ENCODE data around the gene DOCK10. TPM values are rescaled to one million over a fixed set of nuclear protein-coding genes. Genes with fewer than 3 reads are reported as not detected.
"Not testable (repeated sequence)": the region's sequence is repeated elsewhere in the genome, so short reads cannot be mapped to it uniquely, and the experiment has no call there.

Gene DOCK10
- total RNA-seq, 2 experiments from 2014 or later = 40.8 to 68.2 TPM

DNA sequence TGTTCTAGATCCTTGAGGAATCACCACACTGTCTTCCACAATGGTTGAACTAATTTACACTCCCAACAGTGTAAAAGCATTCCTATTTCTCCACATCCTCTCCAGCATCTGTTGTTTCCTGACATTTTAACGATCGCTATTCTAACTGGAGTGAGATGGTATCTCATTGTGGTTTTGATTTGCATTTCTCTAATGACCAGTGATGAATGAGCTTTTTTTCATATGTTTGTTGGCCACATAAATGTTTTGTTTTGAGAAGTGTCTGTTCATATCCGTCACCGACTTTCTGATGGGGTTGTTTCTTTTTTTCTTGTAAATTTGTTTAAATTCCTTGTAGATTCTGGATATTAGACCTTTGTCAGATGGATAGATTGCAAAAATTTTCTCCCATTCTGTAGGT lies 5.2 kb upstream of the DOCK10 start:
- H3K4me2 ChIP-seq (ENCODE audit: low read length); H3K9me3 ChIP-seq (ENCODE audit: low read length); H3K4me3 ChIP-seq (ENCODE audit: low read depth, low read length, poor library complexity, severe bottlenecking); H3K36me3 ChIP-seq (ENCODE audit: insufficient read depth, low read length); DNase-seq (ENCODE audit: low spot score); H3K27ac ChIP-seq (ENCODE audit: low read depth, low read length, poor library complexity, severe bottlenecking); H3K9me2 ChIP-seq (ENCODE audit: insufficient read depth, low read length); H2AFZ ChIP-seq (ENCODE audit: low read length); H3K4me1 ChIP-seq (ENCODE audit: insufficient read depth, low read length, poor library complexity, severe bottlenecking); POLR2A ChIA-PET; intact Hi-C loops (cut with micrococcal nuclease; ENCODE audit: unreplicated experiment); H4K20me1 ChIP-seq (ENCODE audit: insufficient read depth, low read length); CTCF ChIA-PET (ENCODE audit: unreplicated experiment); BruUV-seq (replicated peaks); H3K79me2 ChIP-seq (ENCODE audit: insufficient read depth, low read depth, low read length): not testable (repeated sequence)

DNA sequence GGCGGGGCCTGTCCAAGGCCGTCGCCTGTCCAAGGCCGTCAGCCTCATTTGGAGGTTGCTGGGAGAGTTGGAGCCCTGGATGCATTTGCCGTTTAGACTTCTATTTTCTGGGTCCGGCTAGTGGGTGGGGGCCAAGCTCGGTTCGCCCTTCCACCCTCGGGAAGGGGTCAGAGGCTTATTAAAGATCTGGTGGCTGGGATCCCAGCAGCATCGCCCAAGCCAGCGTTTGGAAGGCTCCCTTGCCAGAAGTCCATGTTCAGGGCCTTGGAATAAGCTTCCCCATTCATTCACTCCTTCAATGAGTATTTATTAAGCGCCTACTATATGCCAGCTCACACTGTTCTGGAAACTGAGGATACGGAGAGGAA lies 516 bp upstream of the DOCK10 start:
- Histone ChIP-seq H3K79me2 (ENCODE audit: insufficient read depth, low read depth, low read length) (peaks cover 7% of the 10 kb centered on the region; the same call in 1 of the 2 replicates), H3K36me3 (ENCODE audit: insufficient read depth, low read length) (no peaks in the 10 kb centered on the region), H3K27ac (ENCODE audit: low read depth, low read length, poor library complexity, severe bottlenecking) (no peak overlapping the region), H3K4me3 (ENCODE audit: low read depth, low read length, poor library complexity, severe bottlenecking) (peak overlapping the region; percentile 85), H4K20me1 (ENCODE audit: insufficient read depth, low read length) (no peaks in the 10 kb centered on the region), H3K9me2 (ENCODE audit: insufficient read depth, low read length) (no peaks in the 10 kb centered on the region), H3K9me3 (ENCODE audit: low read length) (no peaks in the 10 kb centered on the region), H3K4me2 (ENCODE audit: low read length) (peak overlapping the region; percentile 93), H3K4me1 (ENCODE audit: insufficient read depth, low read length, poor library complexity, severe bottlenecking) (peaks cover 17% of the 10 kb centered on the region), H2AFZ (ENCODE audit: low read length) (peak overlapping the region; percentile 80; the same call in 1 of the 2 replicates)
- TF ChIP-seq, protein P1, sequence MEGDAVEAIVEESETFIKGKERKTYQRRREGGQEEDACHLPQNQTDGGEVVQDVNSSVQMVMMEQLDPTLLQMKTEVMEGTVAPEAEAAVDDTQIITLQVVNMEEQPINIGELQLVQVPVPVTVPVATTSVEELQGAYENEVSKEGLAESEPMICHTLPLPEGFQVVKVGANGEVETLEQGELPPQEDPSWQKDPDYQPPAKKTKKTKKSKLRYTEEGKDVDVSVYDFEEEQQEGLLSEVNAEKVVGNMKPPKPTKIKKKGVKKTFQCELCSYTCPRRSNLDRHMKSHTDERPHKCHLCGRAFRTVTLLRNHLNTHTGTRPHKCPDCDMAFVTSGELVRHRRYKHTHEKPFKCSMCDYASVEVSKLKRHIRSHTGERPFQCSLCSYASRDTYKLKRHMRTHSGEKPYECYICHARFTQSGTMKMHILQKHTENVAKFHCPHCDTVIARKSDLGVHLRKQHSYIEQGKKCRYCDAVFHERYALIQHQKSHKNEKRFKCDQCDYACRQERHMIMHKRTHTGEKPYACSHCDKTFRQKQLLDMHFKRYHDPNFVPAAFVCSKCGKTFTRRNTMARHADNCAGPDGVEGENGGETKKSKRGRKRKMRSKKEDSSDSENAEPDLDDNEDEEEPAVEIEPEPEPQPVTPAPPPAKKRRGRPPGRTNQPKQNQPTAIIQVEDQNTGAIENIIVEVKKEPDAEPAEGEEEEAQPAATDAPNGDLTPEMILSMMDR (conservative IDR thresholded peaks at IDR 0.05; ENCODE audit: low read length) = no peak
- TF ChIP-seq EZH2phosphoT487 (IDR thresholded peaks at IDR 0.05; ENCODE audit: borderline replicate concordance, low read depth, low read length) = no peak
- BruUV-seq (replicated peaks) = no TSS peak
- CTCF ChIA-PET (ENCODE audit: unreplicated experiment) = no interaction called here
- intact Hi-C loops (cut with micrococcal nuclease; ENCODE audit: unreplicated experiment) = no loop called here
- DNase-seq (ENCODE audit: low spot score) = no peak
- POLR2A ChIA-PET = interaction anchor here (0.5 to 2.3 kb wide), 5 partner anchors 10 to 681 kb away, joined by 3 to 10 read pairs (median 4); no protein-coding TSS in a partner anchor

DNA sequence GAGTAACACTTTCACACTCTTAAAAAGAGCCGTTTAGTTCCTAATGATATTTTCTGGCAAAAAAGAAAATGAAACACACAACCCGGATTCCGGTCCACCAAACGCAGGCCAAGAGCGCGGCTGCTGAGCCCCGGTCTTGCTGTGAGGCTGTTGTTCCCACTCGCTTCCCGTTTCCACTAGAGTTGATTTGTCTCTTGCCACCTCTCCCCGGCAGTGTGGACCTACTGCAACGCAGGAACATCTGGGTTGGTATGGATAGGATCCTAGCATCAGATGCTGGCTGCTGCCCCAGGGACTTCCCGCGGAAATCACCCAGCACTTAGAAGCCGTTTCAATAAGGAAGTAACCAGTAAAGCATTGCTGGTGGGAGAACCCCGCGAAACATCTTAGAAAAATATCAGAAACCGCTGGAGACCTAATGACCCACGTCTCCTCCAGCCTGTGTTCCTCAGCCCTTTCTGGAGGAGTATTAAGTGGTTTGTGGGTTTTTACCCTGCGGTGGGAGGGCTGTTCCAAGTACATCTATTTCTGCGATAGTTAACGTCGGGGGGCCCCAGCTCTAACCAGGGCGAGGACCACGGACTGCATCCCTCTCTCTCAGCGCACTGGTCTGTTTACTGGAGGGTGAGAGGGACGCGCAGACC lies 939 bp downstream of the DOCK10 start:
- Histone ChIP-seq H3K9me3 (ENCODE audit: low read length) (no peaks in the 10 kb centered on the region), H2AFZ (ENCODE audit: low read length) (peak overlapping the region; percentile 80), H3K4me3 (ENCODE audit: low read depth, low read length, poor library complexity, severe bottlenecking) (peak overlapping the region; percentile 85), H4K20me1 (ENCODE audit: insufficient read depth, low read length) (no peaks in the 10 kb centered on the region), H3K27ac (ENCODE audit: low read depth, low read length, poor library complexity, severe bottlenecking) (peak overlapping the region; percentile 51), H3K4me2 (ENCODE audit: low read length) (peak overlapping the region; percentile 93), H3K36me3 (ENCODE audit: insufficient read depth, low read length) (no peaks in the 10 kb centered on the region), H3K79me2 (ENCODE audit: insufficient read depth, low read depth, low read length) (peaks cover 7% of the 10 kb centered on the region; the same call in 1 of the 2 replicates), H3K9me2 (ENCODE audit: insufficient read depth, low read length) (no peaks in the 10 kb centered on the region), H3K4me1 (ENCODE audit: insufficient read depth, low read length, poor library complexity, severe bottlenecking) (peaks cover 17% of the 10 kb centered on the region)
- POLR2A ChIA-PET = interaction anchor here (1.1 to 1.2 kb wide), 3 partner anchors 29 to 213 kb away, joined by 3 read pairs; no protein-coding TSS in a partner anchor
- TF ChIP-seq EZH2phosphoT487 (IDR thresholded peaks at IDR 0.05; ENCODE audit: borderline replicate concordance, low read depth, low read length) = no peak
- TF ChIP-seq, protein P1 (conservative IDR thresholded peaks at IDR 0.05; ENCODE audit: low read length) = peak; percentile 4; the same call in 1 of the 2 replicates
- peak; percentile 77 for DNase-seq (ENCODE audit: low spot score)
- CTCF ChIA-PET (ENCODE audit: unreplicated experiment) = no interaction called here
- intact Hi-C loops (cut with micrococcal nuclease; ENCODE audit: unreplicated experiment) = no loop called here
- no TSS peak for BruUV-seq (replicated peaks)
